ENCODE results near the gene NOTCH3.

The NOTCH3 gene

DNA sequence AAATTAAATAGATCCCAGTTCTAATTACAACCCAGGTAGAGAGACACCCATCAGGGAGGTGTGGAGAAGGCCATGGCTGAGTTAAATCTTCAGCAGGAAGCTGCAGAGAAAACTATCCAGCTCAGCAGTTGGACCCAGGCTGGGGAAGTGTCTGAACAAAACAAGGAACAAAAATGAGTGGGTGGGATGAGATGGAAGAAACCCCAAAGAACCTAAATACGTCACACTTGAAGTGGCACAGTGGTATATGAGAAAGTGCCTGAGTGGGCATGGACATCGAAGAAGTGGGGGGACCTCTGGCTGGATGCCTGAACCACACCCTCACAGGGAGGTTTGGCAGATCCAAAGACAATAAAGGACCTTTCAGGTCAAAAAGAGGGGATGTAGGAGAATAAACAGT lies 35.0 kb upstream of the NOTCH3 start:
- DNase-seq = no peak

DNA sequence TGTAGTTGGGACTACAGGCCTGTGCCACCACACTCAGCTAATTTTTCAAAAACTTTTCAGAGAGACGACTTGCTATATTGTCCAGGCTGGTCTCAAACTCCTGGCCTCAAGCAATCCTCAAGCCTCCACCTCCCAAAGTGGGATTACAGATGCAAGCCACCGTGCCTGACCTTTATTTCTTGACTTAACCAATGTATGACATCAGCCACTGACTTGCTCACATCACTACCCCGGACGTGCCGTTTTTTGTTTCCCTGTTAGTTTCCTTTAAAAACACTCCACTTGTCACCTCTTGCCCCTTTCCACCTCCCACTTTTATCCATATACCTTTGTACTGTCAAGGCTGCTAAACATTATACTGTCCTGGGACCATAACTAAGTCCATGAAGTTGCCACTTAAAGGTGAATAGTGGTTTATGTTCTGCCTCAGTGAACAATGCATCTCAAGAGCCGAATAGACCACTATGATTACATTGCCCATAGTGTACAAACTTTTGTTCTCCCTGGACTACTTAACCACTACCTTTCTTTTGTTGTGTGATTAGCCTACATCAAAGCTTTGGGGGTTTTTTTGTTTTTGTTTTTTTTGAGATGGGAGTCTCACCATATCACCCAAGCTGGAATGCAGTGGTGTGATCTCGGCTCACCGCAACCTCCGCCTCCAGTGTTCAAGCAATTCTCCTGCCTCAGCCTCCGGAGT lies 33.8 kb upstream of the NOTCH3 start:
- DNase-seq = no peak

DNA sequence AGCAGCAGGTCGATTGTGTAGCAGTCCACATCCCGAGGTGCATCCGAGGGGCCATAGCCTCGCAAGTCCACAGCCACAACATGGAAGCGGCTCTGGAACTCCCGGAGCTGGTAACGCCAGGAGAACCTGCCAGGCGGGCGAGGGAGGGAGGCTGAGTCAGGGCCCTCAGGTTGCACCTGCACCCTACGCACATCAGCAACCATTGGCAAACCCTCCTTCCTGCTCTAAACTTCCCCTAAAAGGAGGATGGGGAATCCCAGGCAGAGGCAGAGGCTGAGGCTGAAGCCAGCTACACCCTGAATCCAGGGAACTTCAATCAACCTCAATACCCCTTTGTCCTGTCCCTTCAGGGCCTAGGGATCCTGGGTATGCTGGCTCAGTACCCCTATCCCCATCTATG lies 30.5 kb upstream of the NOTCH3 start:
- DNase-seq = no peak

DNA sequence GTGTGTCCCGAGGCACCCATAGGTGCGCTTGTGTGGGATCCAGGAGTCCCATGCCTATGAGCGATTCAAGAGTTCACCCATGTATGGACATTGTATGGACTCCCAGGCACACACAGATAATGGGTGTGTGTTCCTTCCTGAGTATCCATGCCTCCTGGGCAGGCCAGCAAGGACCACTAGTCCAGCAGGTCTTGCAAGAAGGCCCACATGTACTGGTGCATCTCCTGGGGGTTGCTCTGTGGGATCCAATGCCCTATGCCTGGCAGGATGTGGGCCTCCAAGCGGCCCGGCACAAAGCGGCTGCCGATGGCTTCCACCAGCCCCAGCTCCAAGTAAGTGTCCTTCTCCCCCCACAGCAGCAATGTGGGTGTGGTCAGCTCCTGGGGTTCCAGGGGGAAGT lies 26.5 kb upstream of the NOTCH3 start:
- DNase-seq = no peak

DNA sequence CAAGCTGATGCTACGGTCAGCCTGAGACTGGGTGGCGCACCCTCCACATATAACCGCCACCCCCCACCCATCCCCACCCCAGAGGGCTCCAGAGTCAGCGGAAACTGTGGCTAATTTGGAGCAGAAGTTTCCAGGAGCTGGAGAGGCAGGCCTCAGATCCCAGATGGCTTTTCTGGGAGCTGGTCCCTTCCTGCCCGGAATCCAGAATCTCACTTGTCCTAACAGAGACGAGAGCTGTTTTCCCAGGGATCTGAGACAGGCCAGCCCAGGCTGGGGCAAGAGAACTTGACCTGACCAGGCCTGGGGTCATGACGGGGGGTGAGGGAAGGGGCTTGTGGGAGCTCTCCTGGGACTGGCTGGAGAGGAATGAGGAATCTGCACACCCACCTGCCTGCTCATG lies 25.0 kb upstream of the NOTCH3 start:
- no peak for DNase-seq

DNA sequence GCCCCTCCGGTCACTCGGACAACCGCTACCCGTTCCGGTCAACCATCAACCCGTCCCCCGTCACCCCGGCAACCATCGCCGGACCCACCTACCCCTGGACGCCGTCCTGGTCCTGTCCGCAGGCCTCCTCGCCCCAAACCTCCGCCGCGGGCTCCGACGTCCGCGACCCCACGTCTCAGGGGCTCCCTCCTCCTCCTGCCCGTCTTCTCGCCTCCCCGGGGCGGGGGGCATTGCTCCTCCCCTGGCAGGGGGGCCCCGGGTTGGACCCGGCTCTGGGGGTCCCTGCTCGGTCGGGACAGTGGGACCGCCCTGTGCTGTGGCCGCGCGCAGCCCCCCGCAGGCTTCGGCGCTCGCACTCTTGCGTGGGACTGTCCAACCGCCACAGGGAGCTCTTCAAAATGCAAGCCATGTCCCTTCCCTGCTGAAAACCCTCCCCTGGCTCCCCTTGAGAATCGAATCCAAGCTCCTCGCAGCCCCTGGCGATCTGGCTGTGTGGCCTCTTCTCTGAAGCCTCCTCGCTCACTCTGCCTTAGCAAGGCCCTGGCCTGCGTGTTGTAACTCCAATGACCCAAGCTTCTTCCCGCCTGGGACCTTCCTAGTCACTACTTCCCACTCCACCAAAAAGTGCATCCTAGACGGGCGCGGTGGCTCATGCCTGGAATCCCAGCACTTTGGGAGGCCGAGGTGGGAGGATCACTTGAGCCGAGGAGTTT lies 23.0 kb upstream of the NOTCH3 start:
- no peak for DNase-seq

DNA sequence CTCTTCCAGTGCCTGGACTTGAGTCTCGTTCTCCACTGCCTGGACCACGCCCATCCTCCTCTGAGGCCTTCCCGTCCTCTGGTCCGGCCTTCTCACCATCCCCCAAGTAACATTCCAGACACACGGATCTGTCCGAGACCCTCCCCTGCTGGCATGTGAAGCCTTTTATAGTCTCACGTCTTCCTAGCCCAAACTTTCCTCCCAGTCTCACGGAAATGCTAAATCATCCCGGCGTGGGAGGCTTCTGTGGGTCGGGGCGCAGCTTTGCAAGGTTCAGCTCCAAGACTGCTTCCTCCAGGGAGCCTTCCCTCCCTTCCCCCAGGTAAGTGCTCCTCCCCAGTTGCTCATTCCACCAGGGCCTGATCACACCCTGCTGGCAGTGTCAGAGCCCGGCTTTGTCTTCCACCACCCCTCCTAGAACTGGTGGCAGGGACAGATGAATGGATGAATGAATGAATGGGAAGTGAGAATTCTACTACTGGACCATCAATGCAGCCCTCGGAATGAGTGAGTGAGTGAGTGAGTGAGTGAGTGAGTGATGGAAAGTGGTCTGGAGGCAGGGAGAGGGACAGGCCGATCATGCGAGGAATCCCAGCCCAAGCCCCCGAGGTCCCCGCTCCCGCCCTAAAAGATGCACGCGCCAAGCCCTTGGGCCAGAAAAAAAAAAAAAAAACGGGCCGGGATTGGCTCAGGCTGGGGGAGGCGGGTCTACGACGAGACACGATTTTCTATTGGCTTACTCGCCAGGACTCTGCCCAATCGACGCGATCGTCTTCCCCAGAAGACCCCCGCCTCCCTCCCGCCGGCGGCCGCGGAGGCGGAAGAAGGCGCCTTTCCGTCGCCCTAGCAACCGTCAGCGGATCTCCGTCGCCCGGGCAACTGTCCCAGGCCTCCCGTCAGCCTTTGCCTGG lies 22.2 kb upstream of the NOTCH3 start:
- DNase-seq = peak; percentile 87

DNA sequence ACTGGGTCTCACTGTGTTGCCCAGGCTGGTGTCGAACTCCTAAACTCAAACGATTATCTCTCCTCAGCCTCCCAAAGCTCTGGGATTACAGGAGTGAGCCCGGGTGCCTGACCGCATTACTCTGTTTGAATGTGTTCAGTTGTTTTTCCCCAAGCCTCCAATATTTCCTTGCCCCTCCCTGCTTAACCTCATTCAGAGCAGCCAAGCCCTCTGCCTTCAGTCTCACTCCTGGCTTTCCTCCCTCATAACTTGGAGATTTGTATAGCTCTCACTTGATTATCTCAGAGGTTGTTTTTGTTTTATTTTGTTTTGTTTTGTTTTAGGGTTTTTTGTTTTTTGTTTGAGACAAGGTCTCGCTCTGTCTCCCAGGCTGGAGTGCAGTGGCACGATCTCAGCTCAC lies 20.0 kb upstream of the NOTCH3 start:
- no peak for DNase-seq

DNA sequence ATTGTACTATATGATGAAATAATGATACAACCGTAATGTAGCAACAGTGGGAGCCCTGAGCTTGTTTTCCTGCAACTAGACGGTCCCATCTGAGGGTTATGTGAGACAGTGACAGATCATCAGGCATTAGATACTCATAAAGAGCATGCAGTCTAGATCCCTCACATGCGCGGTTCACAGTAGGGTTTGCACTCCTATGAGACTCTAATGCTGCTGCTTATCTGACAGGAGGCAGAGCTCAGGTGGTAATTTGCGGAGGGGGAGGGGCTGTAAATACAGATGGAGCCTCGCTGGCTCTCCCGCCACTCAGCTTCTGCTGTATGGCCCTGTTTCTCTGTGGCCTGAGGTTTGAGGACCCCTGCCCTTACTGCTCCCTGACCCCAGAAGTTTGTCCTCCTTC lies 17.7 kb upstream of the NOTCH3 start:
- no peak for DNase-seq

DNA sequence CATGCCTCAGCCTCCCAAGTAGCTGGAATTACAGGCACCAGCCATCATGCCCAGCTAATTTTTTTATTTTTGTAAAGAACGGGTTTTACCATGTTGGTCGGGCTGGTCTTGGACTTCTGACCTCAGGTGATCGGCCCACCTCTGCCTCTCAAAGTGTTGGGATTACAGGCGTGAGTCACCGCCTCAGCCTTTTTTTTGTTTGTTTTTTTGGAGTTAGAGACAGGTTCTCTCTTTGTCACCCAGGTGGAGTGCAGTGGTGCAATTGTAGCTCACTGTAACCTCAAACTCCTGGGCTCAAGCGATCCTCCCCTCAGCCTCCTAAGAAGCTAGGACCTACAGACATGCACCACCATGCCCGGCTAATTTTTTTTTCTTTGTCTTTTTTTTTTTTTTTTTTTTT lies 15.6 kb upstream of the NOTCH3 start:
- DNase-seq = no peak

DNA sequence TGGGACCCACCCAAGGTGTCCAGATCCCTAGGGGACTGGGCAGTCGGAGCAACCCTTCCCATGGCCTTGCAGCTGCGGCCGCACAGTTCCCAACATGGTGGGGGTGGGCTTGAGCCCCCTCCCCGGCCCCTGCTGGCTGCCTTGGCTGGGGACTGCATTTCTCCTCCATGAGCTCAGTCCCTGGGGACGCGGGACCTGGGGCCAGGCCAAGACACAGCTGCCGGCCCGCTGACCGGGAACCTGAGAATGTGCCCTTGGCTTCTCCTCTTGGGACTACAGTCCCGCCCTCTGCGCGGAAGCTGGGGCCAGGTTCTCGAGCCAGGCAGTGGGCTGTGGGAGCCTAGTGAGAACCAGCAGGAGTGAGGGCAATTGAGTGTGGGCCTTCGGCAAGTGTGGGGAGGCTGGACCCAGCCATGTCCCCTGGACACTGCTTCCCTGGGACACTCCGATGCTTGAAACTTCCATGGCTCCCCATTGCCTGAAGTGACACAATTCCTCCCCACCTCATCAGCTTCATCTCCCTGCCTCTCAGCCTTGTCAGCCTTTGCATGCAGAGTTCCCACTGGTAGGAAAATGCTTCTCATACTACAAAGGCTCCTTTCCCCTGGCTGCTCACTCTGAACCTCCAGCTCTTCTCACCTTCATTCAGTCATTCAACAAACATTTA lies 13.1 kb upstream of the NOTCH3 start:
- DNase-seq = no peak

DNA sequence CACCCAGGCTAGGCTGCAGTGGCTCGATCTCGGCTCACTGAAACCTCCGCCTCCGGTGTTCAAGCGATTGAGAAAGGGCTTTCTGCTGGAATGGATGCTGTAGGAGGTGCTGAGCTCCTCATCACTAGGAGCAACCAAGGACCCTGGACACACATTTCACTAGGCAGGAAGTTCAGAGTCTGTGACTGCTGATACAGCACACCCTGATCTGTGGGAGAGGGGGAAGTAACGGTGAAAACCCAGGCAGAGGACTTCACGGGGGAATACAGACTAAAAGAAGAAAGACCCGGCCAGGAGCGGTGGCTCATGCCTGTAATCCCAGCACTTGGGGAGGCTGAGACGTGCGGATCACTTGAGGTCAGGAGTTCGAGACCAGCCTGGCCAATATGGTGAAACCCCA lies 11.9 kb upstream of the NOTCH3 start:
- no peak for DNase-seq

DNA sequence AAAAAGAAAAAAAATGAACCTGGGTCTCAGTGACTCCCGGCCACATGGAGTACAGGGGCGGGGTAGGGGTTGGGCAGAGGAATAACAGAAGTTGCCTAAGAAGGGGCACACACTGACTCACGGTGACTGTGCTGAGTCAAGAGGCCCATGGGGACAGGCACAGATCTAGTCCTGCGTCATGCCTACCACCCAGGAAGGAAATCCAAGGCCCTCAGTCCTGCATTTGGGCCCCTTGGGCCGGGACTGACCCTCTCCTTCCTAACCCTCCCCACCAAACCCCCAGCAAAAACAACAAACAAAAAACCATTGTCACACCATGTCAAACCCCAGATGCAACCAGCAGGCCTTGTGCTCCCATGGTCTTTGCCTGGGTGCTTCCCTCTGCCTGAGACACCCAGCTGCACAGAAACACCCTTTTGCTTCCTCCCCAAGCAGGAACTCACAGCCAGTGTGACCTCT lies 9.6 kb upstream of the NOTCH3 start:
- no peak for DNase-seq

DNA sequence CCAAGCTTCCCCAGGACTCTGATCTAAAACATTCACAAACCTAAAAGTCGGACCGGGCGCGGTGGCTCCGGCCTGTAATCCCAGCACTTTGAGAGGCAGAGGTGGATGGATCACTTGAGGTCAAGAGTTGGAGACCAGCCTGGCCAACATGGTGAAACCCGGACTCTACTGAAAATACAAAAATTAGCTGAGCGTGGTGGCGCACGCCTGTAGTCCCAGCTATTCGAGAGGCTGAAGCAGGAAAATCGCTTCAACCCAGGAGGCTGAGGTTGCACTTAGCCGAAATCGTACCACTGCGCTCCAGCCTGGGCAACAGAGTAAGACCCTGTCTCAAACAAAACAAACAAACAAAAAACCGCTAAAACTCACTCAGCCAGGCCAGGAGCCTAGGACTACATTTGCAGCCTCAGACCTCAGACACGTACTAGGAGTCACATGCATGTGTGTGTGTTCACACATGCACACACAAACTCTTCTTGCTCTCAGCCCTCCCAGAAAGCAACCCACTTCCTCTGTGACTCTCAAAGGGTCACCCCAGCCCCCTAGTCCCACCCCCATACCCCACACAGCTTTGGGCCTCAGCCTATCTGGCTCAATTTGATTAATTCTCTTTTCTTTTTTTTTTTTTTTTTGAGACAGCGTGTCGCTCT lies 704 bp upstream of the NOTCH3 start:
- no peak for DNase-seq

DNA sequence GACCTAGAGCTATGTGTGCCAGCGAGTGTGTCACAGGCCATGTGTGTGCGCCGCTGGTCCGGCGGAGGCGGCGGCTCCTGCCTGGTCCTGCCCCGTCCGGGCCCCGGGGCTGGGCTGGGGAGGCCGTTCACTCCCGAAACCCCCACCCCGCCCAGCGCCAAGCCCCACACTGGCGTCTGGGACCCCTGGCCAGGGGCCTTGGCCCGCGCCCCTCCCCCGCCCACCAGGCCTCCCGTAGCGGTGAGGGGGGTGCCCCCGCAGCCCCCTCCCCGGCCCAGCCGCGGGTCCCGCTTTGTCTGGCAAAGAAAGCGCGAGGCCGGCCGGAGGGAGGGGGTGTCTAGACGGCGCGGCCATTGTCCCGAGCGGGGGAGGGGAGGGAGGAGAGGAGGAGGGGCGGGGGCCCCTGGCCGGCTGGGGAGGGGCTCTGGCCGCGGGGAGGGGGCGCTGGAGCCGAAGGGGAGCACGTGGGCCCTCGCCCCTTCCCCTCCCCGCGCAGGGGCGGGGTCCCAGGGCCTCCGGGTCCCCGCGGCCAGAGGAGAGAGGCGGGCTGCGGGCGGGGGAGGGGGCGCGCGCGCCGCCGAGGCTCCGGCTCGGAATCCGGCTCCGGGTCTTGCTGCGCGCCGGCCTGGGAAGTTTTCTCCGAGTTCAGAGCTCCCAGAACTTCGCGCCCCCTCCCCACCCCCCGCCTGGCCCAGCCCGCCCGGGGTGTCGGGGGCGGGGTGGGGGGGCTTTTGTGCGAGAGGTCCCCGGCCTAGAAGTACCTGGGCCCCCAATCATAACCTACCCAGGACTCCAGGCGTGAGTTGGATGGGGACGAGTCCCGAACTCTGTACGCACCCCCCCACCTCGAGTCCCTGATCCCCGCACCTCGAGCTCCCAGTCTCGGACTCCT lies 888 bp downstream of the NOTCH3 start:
- no peak for DNase-seq

DNA sequence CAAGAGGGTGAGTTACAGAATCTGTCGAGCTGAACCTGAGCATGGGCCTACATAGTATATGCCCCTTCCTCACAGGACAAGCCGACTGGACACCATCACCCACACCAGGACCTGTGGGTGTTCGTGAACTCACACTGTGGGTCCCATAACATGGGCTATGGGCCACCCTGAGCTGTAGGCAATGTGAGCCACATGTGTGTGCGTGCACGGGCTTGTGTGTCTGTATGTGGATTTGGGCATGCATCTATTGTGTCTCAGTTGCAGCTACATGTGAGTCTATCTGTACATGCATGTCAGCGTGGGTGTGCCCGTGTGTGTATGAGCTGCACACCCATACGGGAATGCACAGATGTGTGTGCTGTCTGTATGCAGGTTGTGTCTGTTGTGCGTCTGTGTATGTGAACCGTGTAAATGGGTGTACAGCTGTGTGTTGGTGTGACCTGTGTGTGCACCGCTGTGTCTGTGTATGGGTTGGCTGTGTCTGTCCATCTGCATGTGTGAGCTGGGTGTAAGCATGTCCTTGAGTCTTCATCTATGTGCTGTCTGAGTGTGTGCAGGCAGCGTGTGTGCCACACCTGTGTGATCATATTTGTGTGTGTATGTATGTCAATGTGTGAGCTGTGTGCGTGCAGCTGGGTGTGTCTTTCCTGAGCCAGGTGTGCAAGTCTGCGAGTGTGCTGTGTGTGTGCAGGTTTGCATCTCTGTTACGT lies 1.7 kb downstream of the NOTCH3 start:
- DNase-seq = no peak

DNA sequence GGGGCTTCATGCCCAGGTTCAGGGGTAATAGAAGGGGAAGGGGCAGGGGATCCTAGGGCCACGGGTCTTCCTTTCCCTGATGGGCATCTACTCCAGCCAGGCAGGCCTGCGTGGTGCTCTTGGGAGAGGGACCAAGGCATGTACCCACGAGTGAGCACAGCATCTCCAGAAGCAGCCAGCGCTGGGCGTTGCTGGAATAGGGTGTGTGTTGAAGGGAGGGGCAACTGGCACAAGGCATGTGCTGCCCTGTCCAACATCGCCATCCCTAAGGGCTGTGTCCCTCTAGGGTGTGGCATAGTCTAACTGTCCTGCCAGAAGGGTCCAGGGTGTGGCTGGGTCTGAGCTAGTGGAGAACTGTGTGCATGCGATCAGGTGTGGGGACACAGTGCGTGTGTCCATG lies 2.9 kb downstream of the NOTCH3 start:
- no peak for DNase-seq

DNA sequence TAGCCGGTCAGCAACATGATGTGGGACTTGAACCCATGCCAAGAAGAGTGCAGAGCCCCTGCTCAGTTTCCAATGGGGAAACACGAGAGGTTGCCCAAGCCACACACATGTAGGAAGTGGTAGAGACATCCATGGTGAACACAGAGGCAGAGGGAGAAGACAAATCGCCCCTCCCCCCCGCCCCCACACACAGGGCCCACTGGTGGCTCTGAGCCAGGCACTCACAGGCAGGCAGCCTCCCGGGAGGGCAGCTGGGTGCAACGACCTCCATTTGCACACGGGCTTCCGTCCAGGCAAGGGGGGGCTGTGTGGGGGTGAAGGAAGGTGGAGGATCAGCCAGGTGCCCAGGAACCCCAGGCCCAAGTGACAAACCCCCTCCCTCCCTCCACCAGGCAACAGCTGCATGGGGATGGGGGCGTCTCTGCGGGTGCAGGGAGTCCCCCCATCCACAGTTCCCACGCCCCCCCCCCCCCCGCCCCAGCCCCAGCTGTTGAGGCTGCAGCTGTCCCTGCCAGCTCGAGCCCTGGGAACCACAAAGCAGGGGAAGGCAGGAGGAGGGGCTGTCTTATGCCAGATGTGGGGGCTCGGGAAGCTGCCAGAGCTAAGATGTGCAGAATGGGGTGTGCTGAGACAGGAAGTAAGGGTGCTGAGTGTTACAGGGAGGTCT lies 3.4 kb downstream of the NOTCH3 start:
- DNase-seq = no peak

DNA sequence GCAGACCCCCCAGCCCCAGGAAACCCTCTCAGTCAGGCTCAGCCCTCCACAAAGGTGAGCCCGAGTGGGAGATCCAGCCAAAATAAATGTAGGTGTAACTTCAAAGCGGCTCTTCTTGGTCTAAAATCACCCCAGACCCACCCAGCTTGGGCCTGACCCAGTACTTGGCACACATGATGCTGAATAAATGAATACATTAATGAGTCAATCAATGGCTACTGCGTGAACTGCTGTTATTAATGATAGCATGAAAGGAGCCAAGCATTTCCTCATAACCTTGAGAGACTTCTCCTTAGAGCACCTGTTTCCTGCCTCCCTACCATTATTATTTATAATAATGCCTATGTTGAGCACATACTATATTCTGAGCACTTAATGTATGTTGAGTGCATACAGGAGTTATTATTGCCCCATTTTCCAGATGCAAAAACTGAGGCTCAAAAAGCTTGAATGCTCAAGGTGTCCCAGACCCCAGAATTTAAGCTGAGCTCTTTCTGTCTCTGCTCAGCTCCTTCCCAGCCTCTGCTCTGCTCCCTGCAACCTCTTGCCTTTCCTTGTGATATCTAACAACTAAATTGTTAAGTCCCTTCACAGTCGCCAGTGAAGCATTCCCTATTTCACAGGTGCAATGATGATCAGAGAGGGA lies 4.3 kb downstream of the NOTCH3 start:
- DNase-seq = no peak

Measured in NCI-H226 (cell line).